ENCODE results near the gene ZNF575.
A peak's percentile ranks its signal among the peaks of the same experiment; 100 is the strongest.

ZNF575 gene

GRCh38 chr19:43574424-43575155, 41.6 kb downstream of the ZNF575 start:
- TF ChIP-seq CTCF (IDR thresholded peaks at IDR 0.05; ENCODE audit: control extremely low read depth, extremely low read depth, low read depth, missing control alignments): no peak
- CTCF ChIA-PET: interaction anchor here (1.3 to 10.4 kb wide), 5 partner anchors 10 to 39 kb away, joined by 5 to 97 read pairs (median 6); no protein-coding TSS in a partner anchor
- no peak for DNase-seq (ENCODE audit: extremely low spot score)
- POLR2A ChIA-PET: no interaction called here

GRCh38 chr19:43575156-43575950, 42.4 kb downstream of the ZNF575 start, which contains the start of the genes PINLYP and XRCC1:
PINLYP (plus strand) TSS chr19:43575801; CDS start chr19:43577192, 1,391 bp downstream.
XRCC1 (minus strand) TSS chr19:43575527; CDS start chr19:43575458, 69 bp downstream.
- POLR2A ChIA-PET: interaction anchor here (0.6 to 0.8 kb wide), 2 partner anchors 19 to 98 kb away, joined by 3 to 6 read pairs; no protein-coding TSS in a partner anchor
- DNase-seq (ENCODE audit: extremely low spot score): peak; percentile 98
- CTCF ChIA-PET: interaction anchor here (1.6 to 10.4 kb wide), 3 partner anchors 10 to 19 kb away, joined by 6 to 97 read pairs (median 11); no protein-coding TSS in a partner anchor
- TF ChIP-seq CTCF (IDR thresholded peaks at IDR 0.05; ENCODE audit: control extremely low read depth, extremely low read depth, low read depth, missing control alignments): no peak

- no peak for DNase-seq (ENCODE audit: extremely low spot score)
- ChIA-PET POLR2A (interaction anchor here (0.6 to 0.8 kb wide), 2 partner anchors 18 to 97 kb away, joined by 3 to 6 read pairs; no protein-coding TSS in a partner anchor), CTCF (interaction anchor here (1.4 to 10.4 kb wide), 2 partner anchors 19 to 47 kb away, joined by 3 to 97 read pairs; no protein-coding TSS in a partner anchor)
- no peak for TF ChIP-seq CTCF (IDR thresholded peaks at IDR 0.05; ENCODE audit: control extremely low read depth, extremely low read depth, low read depth, missing control alignments)
These were observed 43.2 kb downstream of the ZNF575 start for GRCh38 chr19:43575955-43576878.

- no peak for DNase-seq (ENCODE audit: extremely low spot score)
- TF ChIP-seq CTCF (IDR thresholded peaks at IDR 0.05; ENCODE audit: control extremely low read depth, extremely low read depth, low read depth, missing control alignments): no peak
- ChIA-PET POLR2A (no interaction called here), CTCF (interaction anchor here (1.2 to 10.4 kb wide), 3 partner anchors 16 to 22 kb away, joined by 7 to 97 read pairs (median 7); no protein-coding TSS in a partner anchor)
These were observed 45.8 kb downstream of the ZNF575 start for GRCh38 chr19:43578787-43579186.

- DNase-seq (ENCODE audit: extremely low spot score): no peak
- POLR2A ChIA-PET: no interaction called here
- CTCF ChIA-PET: interaction anchor here (2.2 to 3.7 kb wide), 2 partner anchors 13 to 27 kb away, joined by 4 to 23 read pairs; no protein-coding TSS in a partner anchor
- no peak for TF ChIP-seq CTCF (IDR thresholded peaks at IDR 0.05; ENCODE audit: control extremely low read depth, extremely low read depth, low read depth, missing control alignments)
These were observed 48.5 kb downstream of the ZNF575 start for GRCh38 chr19:43581467-43581866.

All from GM10248 (cell line).